ENCODE data around the gene RFC4.
"Not testable (repeated sequence)": the region's sequence is repeated elsewhere in the genome, so short reads cannot be mapped to it uniquely, and the experiment has no call there.

- TF ChIP-seq, protein P1, sequence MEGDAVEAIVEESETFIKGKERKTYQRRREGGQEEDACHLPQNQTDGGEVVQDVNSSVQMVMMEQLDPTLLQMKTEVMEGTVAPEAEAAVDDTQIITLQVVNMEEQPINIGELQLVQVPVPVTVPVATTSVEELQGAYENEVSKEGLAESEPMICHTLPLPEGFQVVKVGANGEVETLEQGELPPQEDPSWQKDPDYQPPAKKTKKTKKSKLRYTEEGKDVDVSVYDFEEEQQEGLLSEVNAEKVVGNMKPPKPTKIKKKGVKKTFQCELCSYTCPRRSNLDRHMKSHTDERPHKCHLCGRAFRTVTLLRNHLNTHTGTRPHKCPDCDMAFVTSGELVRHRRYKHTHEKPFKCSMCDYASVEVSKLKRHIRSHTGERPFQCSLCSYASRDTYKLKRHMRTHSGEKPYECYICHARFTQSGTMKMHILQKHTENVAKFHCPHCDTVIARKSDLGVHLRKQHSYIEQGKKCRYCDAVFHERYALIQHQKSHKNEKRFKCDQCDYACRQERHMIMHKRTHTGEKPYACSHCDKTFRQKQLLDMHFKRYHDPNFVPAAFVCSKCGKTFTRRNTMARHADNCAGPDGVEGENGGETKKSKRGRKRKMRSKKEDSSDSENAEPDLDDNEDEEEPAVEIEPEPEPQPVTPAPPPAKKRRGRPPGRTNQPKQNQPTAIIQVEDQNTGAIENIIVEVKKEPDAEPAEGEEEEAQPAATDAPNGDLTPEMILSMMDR (IDR thresholded peaks at IDR 0.05) = not testable (repeated sequence)
- not testable (repeated sequence) for TF ChIP-seq POLR2A (IDR thresholded peaks at IDR 0.05)
Measured at GRCh38 chr3:186851835-186852234, 45.6 kb upstream of the RFC4 start.

Measured in heart left ventricle (tissue), 13 donors.